PC-3 (cell line): ENCODE data around the gene UBE2E2. TPM values are rescaled to one million over a fixed set of nuclear protein-coding genes. Genes with fewer than 3 reads are reported as not detected.

Experiments used
- ATAC-seq: fragments of 200-7000 bp; cut with Tn5 transposase; 2 replicates; pipeline ENCODE4 v1.9.1; 2020; ENCODE audit warnings: mild to moderate bottlenecking, moderate library complexity
- BruUV-seq: library from RNA; stranded (reverse); fragments of 400-500 nt; replicated peaks from 2 replicates; lab custom pipeline; 2021; lab: Mats Ljungman, UMichigan
- CTCF ChIA-PET: fragments of 300-600 bp; sonication (Branson Sonifier 250); formaldehyde crosslinking; loops from one replicate; lab custom pipeline; 2022; ENCODE audit warnings: antibody characterized with exemption; lab: Charles Lee
- POLR2A ChIA-PET: fragments of 300-600 bp; sonication (Branson Sonifier 250); formaldehyde crosslinking; loops from one replicate; lab custom pipeline; 2022; ENCODE audit warnings: antibody characterized with exemption; ENCODE audit not compliant: unreplicated experiment; lab: Charles Lee
- DNase-seq: peaks from one replicate; pipeline ENCODE4 v3.0.0-alpha.2; 2015
- H2AFZ ChIP-seq: fragments of 300-600 bp; sonication (generic); 2 replicates; pipeline ENCODE4 v1.6.0; 2016; ENCODE audit warnings: antibody characterized with exemption, low read length
- H3F3A ChIP-seq: fragments of 300-600 bp; sonication (generic); one replicate; pipeline ENCODE4 v1.6.0; 2017; ENCODE audit warnings: antibody characterized with exemption, low read length, control low read depth, mild to moderate bottlenecking; ENCODE audit not compliant: unreplicated experiment
- H3K27ac ChIP-seq: fragments of 300-600 bp; sonication (generic); 2 replicates; pipeline ENCODE4 v1.5.1; 2016; ENCODE audit warnings: mild to moderate bottlenecking, low read length
- H3K27me3 ChIP-seq: fragments of 300-600 bp; sonication (generic); 2 replicates; pipeline ENCODE4 v1.6.1; 2016; ENCODE audit warnings: low read length, mixed read lengths
- H3K36me3 ChIP-seq: fragments of 300-600 bp; sonication (generic); 2 replicates; pipeline ENCODE4 v1.6.1; 2016; ENCODE audit warnings: low read depth, mixed run types, low read length, mixed read lengths
- H3K4me1 ChIP-seq: fragments of 300-600 bp; sonication (generic); 2 replicates; pipeline ENCODE4 v1.5.1; 2016; ENCODE audit warnings: low read length; ENCODE audit not compliant: insufficient read depth
- H3K4me2 ChIP-seq: fragments of 300-600 bp; sonication (generic); 2 replicates; pipeline ENCODE4 v1.6.0; 2016; ENCODE audit warnings: low read length
- H3K4me3 ChIP-seq: fragments of 300-600 bp; sonication (generic); 2 replicates; pipeline ENCODE4 v1.5.1; 2016; ENCODE audit warnings: mild to moderate bottlenecking, low read length, mixed read lengths
- H3K79me2 ChIP-seq: fragments of 300-600 bp; sonication (generic); 2 replicates; pipeline ENCODE4 v1.6.1; 2017; ENCODE audit warnings: low read length, mixed read lengths
- H3K9ac ChIP-seq: fragments of 300-600 bp; sonication (generic); 2 replicates; pipeline ENCODE4 v1.6.0; 2016; ENCODE audit warnings: mild to moderate bottlenecking, low read length
- H3K9me2 ChIP-seq: fragments of 300-600 bp; sonication (generic); replicated peaks from 2 replicates; pipeline ENCODE4 v1.6.1; 2016; ENCODE audit warnings: mixed run types, low read length, mixed read lengths
- H3K9me3 ChIP-seq: fragments of 300-600 bp; sonication (generic); 2 replicates; pipeline ENCODE4 v1.6.1; 2016; ENCODE audit warnings: low read length, mixed read lengths
- H4K20me1 ChIP-seq: fragments of 300-600 bp; sonication (generic); 2 replicates; pipeline ENCODE4 v1.6.1; 2016; ENCODE audit warnings: low read length, mixed read lengths
- CTCF ChIP-seq: fragments of 300-600 bp; sonication (generic); conservative IDR thresholded peaks from 2 replicates; pipeline ENCODE4 v1.5.1; 2017; ENCODE audit warnings: antibody characterized with exemption, low read depth, mild to moderate bottlenecking, low read length
- EZH2 ChIP-seq: fragments of 300-600 bp; sonication (generic); IDR thresholded peaks from one replicate; pipeline ENCODE4 v1.6.1; 2017; ENCODE audit warnings: antibody characterized with exemption, mild to moderate bottlenecking, low read length; ENCODE audit not compliant: unreplicated experiment
- EZH2phosphoT487 ChIP-seq: fragments of 300-600 bp; sonication (generic); IDR thresholded peaks from 2 replicates; pipeline ENCODE4 v1.6.1; 2018; ENCODE audit warnings: mild to moderate bottlenecking, antibody characterized with exemption, low read length, borderline replicate concordance
- intact Hi-C: fragments of 100-400 bp; cut with micrococcal nuclease; formaldehyde crosslinking; loops from 2 replicates; pipeline ENCODE4 v1.9.0; 2023
- total RNA-seq: library from RNA; depleted of rRNA; stranded (reverse); fragments of >200 nt; gene quantifications from 2 replicates; pipeline ENCODE4 v1.2.3, GENCODE V29; 2014

UBE2E2 gene
- total RNA-seq, 1 experiment from 2014 or later, result 25.6 TPM

DNA sequence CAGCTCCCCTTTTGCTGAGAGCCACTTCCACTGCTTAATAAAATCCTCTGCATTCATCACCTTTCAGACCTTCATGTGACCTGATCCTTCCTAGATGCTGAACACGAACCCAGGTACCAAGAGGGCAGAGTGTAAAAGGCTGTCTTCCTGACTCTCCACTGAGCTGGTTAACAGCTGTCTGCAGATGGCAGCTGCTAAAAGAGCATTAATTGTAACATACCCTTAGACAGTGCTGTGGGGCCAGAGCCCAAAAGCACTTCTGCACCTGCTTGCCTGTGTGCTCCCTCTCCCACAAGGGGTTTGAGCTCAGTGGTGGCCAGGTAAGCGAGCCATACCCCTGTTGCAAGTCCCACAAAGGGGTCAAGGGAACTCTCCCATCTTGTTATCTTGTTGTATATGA lies 187.3 kb downstream of the UBE2E2 start:
- POLR2A ChIA-PET, result no interaction called here
- H3K9me3 ChIP-seq, result no peaks in the 10 kb centered on the region
- no peak for ATAC-seq
- DNase-seq, result no peak
- intact Hi-C loops, result no loop called here
- H3K36me3 ChIP-seq, result no peaks in the 10 kb centered on the region
- H3K4me2 ChIP-seq, result no peak overlapping the region
- no peak overlapping the region for H3K9ac ChIP-seq
- no peaks in the 10 kb centered on the region for H4K20me1 ChIP-seq
- no peaks in the 10 kb centered on the region for H3F3A ChIP-seq
- no TSS peak for BruUV-seq
- no peaks in the 10 kb centered on the region for H3K9me2 ChIP-seq
- H3K27me3 ChIP-seq, result no peaks in the 10 kb centered on the region
- CTCF ChIA-PET, result interaction anchor here (0.6 kb wide), 1 partner anchor 467 kb away, joined by 7 read pairs; no protein-coding TSS in a partner anchor
- H3K79me2 ChIP-seq, result no peaks in the 10 kb centered on the region
- no peak overlapping the region for H2AFZ ChIP-seq
- H3K4me1 ChIP-seq, result peaks cover 5% of the 10 kb centered on the region; the same call in 1 of the 2 replicates
- H3K27ac ChIP-seq, result no peak overlapping the region
- no peak overlapping the region for H3K4me3 ChIP-seq
- TF ChIP-seq CTCF (no peak), EZH2phosphoT487 (no peak), EZH2 (no peak)

DNA sequence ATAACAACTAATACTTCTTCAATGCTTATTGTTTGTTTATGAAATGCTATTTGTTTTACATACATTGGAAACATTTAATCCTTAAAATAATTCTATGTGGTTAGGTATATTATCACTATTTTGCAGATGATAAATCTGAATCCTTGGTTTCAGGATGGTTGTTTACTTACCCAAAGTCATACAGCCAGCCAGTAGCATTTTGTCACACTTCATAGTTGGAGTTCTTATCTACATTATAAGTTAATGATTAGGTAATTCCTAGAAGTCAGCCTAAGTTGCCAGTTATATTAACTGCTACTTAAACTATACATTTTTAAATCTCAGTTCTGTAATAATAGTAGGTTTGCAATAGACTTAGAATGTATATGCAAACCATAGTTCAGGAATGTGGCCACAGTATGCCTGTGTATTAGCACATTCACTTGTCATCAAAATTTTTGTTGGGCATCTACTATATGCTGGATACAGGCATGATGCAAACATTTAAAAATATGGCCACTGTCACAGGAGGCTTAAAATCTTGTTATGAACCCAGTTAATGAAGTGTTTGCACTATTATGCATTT lies 187.9 kb downstream of the UBE2E2 start:
- Histone ChIP-seq H3K4me3 (no peak overlapping the region), H3K79me2 (no peaks in the 10 kb centered on the region), H3F3A (no peaks in the 10 kb centered on the region), H3K9ac (no peak overlapping the region), H3K36me3 (no peaks in the 10 kb centered on the region), H3K4me2 (no peak overlapping the region), H3K27me3 (no peaks in the 10 kb centered on the region), H3K9me3 (no peaks in the 10 kb centered on the region), H3K27ac (no peak overlapping the region), H2AFZ (no peak overlapping the region), H4K20me1 (no peaks in the 10 kb centered on the region), H3K4me1 (peaks cover 5% of the 10 kb centered on the region; the same call in 1 of the 2 replicates), H3K9me2 (no peaks in the 10 kb centered on the region)
- ATAC-seq (no peak), DNase-seq (no peak)
- TF ChIP-seq EZH2phosphoT487, result no peak
- TF ChIP-seq EZH2, result no peak
- no peak for TF ChIP-seq CTCF
- BruUV-seq, result no TSS peak
- POLR2A ChIA-PET, result no interaction called here
- intact Hi-C loops, result no loop called here
- CTCF ChIA-PET, result interaction anchor here (0.6 kb wide), 1 partner anchor 467 kb away, joined by 7 read pairs; no protein-coding TSS in a partner anchor

GRCh38 chr3:23395115-23395514 lies 192.0 kb downstream of the UBE2E2 start:
- BruUV-seq, result no TSS peak
- CTCF ChIA-PET, result no interaction called here

More at GRCh38 chr3:23395115-23395514, 192.0 kb downstream of the UBE2E2 start:
- POLR2A ChIA-PET, result no interaction called here
- no peaks in the 10 kb centered on the region for H3K79me2 ChIP-seq
- H3K4me3 ChIP-seq, result no peak overlapping the region
- H4K20me1 ChIP-seq, result no peaks in the 10 kb centered on the region
- H3K36me3 ChIP-seq, result no peaks in the 10 kb centered on the region
- H3K9me3 ChIP-seq, result no peaks in the 10 kb centered on the region
- intact Hi-C loops, result no loop called here
- H3K9me2 ChIP-seq, result no peaks in the 10 kb centered on the region
- H3K4me1 ChIP-seq, result no peaks in the 10 kb centered on the region
- ATAC-seq (no peak), DNase-seq (no peak)
- no peaks in the 10 kb centered on the region for H3F3A ChIP-seq
- no peak overlapping the region for H2AFZ ChIP-seq
- H3K9ac ChIP-seq, result no peak overlapping the region
- no peaks in the 10 kb centered on the region for H3K27me3 ChIP-seq
- H3K4me2 ChIP-seq, result no peak overlapping the region
- TF ChIP-seq EZH2, result no peak
- no peak for TF ChIP-seq EZH2phosphoT487
- TF ChIP-seq CTCF, result no peak
- H3K27ac ChIP-seq, result no peak overlapping the region
